ENCODE measurements around the gene MAGI1. TPM values are rescaled to one million over a fixed set of nuclear protein-coding genes. Genes with fewer than 3 reads are reported as not detected.
"Not testable (repeated sequence)": the region's sequence is repeated elsewhere in the genome, so short reads cannot be mapped to it uniquely, and the experiment has no call there.

Gene MAGI1
- total RNA-seq, 1 donor from 2014 or later = 30.5 TPM

DNA sequence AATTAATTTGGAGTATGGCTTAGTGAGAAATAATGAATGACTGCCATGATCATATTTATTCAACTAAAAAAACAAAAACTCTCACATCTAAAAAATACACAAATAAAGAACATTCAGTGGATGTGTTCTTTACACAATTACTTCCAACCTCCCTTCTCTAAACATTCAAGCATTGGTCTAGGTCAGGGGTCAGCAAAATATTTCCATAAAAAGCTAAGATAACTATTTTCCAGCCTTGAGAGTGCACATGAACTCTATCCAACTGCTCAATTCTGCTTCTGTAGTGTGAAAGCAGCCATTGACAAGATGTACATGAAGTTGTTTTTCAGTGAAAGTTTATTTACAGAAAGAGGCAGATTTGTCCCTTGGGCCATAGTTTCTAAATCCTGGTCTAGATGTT is 406.3 kb downstream of the MAGI1 start:
- no peak for DNase-seq (ENCODE audit: low read depth)

GRCh38 chr3:65628978-65629377 is 409.7 kb downstream of the MAGI1 start:
- DNase-seq (ENCODE audit: low read depth) = no peak

- peak; percentile 9 for DNase-seq (ENCODE audit: low read depth)
Measured at GRCh38 chr3:65627062-65627461, 411.7 kb downstream of the MAGI1 start.

DNA sequence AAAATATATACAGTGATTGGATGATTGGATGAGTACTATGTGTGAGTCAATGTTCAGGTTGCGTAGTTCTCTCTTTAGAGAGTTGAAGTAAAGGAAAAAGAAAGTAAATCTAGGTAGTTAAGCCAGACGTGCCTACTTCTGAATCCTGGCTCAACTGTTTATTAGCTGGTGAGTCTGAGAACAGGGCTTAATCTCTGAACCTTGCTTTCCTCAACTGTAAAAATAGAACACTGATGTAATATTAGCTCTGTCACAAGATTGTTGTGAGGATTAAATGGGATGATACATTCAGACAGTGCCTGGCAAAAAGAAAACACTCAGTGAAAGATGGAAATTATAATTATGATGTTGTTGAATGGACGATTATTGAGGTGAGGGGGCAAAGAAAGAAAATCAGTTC is 413.4 kb downstream of the MAGI1 start:
- DNase-seq (ENCODE audit: low read depth) = peak; percentile 11

- DNase-seq (ENCODE audit: low read depth) = no peak
Measured at GRCh38 chr3:65623362-65623761, 415.4 kb downstream of the MAGI1 start.

DNA sequence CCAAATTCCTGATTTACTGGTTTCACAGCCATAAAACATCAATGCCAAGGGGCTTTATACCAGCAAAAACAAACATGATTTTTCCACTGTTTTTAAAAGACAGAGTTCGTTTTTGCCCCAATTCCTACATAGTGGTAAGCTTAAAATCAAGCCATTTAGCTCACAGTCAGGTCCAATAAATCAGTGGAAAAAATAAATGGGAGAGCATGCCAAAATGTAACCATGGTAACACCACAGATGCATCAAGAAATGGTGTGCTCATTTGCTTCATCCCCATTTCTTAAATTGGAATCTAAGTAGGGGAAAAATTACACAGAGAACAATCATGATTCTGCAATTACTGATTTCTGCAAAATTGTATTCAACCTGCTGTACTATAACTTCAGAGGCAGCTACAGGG is 418.8 kb downstream of the MAGI1 start:
- DNase-seq (ENCODE audit: low read depth) = no peak

DNA sequence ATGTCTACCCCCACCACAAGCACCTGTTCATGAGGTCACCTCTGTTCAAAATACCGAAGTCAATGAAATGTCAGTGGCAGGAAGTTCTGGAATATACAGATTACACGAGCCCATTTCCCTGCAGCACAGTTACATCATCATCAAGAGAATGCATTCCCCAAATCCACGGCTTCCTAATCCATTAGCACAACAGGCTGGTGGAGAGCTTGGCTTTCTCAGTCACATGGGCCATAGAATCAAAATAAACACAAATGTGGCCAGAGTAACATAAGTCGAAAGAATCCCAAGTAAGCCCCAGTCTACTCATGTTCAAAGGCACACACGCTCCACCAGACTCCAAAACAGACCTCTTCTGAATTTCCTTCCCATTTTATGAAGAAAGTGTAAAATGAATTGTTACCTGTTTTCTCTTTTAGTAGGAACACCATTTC is 419.3 kb downstream of the MAGI1 start:
- DNase-seq (ENCODE audit: low read depth) = peak; percentile 7

- no peak for DNase-seq (ENCODE audit: low read depth)
Measured at GRCh38 chr3:65618599-65618998, 420.1 kb downstream of the MAGI1 start.

GRCh38 chr3:65617787-65618186 is 420.9 kb downstream of the MAGI1 start:
- DNase-seq (ENCODE audit: low read depth) = no peak

GRCh38 chr3:65617209-65617608 is 421.5 kb downstream of the MAGI1 start:
- DNase-seq (ENCODE audit: low read depth) = no peak

DNA sequence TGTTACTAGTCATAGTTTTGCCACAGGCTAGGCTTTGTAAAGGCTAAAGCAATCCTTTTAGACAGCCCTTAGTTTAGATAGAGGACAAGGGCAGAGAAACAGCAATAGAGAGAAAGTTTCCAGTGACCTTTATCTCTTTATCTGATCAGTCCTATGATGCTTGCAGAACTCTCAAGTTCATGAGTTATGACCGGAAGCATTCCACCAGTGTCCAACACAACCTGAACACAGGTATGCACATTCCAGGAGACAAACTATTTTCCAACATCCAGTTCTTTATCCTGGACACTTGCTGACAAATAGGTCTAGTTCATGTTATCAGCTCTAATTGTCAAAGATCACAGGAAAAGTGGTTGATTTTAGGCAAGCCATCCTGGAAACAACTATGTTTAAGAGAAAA is 422.2 kb downstream of the MAGI1 start:
- DNase-seq (ENCODE audit: low read depth) = no peak

- no peak for DNase-seq (ENCODE audit: low read depth)
Measured at GRCh38 chr3:65615329-65615728, 423.4 kb downstream of the MAGI1 start.

DNA sequence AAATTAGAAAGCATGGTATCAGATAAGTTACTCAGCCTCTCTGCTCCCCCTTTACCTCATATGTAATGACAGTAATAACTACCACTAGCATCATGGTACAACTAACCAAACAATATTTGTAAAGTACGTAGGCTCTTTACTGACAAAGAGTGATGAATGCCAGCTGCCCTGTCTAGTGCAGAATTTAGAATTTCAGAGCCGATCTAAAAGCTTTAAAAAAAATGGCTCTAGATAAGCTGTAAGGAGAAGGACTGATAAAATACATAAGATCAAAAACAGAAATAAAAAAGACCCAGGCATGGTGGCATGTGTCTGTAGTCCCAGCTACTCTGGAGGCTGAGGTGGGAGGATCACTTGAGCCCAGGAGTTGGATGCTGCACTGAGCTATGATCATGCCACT is 424.1 kb downstream of the MAGI1 start:
- DNase-seq (ENCODE audit: low read depth) = no peak

GRCh38 chr3:65607965-65608460 is 430.7 kb downstream of the MAGI1 start:
- DNase-seq (ENCODE audit: low read depth) = not testable (repeated sequence)

DNA sequence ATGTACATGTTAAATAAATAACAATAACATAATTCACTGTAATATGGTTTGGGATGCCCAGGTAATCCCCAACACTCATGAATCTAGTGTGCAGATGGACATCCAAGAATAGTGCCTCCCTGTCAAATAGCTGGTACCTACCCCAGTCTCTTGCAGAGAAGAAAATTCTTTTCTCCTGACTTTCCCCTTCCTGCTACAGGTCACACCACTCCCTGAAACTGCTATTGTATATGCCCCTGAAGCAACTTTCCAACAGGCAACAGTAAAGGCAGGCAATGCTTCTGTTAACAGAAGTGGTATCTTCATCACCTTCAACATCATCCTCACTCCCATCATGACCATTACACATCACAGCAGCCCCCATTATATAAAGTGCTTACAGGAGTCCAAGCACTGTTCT is 431.6 kb downstream of the MAGI1 start:
- no peak for DNase-seq (ENCODE audit: low read depth)

DNA sequence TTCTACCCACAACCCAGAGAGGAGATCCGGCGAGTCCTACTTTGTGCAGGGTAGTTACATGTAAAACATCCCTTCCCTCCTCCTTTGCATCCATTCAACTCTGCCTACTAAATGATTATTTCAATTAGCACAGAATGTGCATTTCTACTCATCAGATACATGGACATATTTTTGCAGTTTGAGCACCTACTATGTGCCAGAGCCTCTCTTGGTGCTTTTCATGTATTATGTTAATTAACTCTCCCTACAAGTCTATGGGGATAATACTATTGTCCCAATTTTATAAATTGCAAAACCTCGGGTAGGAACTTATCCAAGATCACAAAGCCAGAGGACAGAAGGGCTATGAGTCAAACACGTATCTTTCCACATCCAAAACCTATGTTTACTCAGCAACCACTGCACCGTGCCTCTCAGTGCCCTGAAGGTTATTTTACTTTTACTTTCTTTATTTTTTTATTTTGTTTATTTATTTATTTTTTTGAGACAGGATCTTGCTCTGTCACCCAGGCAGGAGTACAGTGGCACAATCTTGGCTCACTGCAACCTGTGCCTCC is 432.8 kb downstream of the MAGI1 start:
- peak; percentile 33 for DNase-seq (ENCODE audit: low read depth)

GRCh38 chr3:65604863-65605526 is 433.7 kb downstream of the MAGI1 start:
- peak; percentile 76 for DNase-seq (ENCODE audit: low read depth)

DNA sequence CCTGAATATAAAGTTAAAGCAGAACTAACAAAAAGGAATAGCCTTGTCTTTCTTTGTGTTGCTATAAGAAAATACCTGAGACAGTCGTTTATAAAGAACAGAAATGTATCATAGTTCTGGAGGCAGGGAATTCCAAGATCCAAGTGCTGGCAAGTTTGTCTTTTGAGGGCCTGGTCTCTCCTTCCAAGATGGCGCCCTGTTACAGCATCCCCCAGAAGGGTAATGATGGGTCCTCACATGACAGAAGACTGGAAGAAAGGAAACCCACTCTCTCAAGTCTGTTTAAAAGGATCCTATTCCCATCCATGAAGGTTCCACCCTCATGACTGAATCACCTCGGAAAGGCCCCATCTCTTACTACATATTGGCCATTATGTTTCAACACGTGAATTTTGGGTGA is 435.1 kb downstream of the MAGI1 start:
- no peak for DNase-seq (ENCODE audit: low read depth)

DNA sequence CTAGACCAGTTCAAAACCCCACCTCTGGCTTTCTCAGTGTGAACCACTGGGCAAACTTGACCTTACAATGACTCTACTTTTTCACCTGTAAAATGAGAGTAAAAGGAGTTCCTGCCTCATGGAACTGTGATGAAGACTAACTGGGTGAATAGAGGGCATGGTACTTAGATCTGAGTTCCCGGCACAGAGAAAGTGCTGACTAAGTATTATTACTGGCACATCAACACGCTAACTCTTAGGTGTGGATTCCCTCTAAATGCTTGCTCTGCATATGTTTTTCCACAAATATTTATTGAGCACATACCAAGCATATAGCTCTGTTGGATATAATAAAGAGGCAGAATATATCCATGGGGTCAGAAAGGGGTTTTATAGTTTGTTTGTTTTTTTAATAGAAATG is 437.8 kb downstream of the MAGI1 start:
- no peak for DNase-seq (ENCODE audit: low read depth)

- no peak for DNase-seq (ENCODE audit: low read depth)
Measured at GRCh38 chr3:65597952-65598413, 440.7 kb downstream of the MAGI1 start.

DNA sequence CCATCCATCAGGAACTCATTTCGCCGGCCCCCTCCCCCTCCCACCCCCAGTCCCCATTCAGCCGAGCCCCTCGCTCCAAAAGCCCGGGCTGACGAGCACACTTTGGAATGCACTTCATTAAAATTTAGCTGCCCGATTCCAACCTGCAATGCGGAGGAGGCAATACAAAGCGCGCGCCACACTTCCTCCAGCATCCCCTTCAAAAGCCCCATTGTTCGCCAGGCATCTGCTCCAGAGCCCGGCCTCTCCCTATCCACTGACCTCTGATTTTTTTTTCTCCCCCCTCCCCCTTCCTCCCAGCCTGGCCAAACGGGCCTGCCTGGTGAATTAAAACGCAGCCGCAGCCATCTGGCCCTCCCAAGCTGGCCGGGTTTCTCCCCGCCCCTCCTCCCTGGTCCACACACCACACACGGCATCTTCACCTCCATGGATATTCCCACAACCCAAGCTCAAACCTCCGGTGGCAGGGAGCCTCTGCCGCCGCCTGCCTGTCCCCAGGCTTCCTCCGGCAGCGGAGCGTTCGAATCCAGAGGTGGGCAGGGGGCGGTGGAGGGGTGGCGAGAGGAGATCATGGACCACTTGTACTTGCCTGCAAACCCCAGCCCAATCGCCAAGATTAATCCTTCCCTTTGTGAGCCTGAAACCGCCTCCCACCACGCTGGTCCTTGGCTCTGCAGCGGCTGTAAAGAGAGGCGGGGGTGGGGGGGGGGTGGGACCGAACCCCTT is 441.3 kb downstream of the MAGI1 start:
- DNase-seq (ENCODE audit: low read depth) = peak; percentile 46

GRCh38 chr3:65596571-65597225 is 442.0 kb downstream of the MAGI1 start:
- DNase-seq (ENCODE audit: low read depth) = no peak

- DNase-seq (ENCODE audit: low read depth) = no peak
Measured at GRCh38 chr3:65596029-65596300, 442.8 kb downstream of the MAGI1 start.
